Sigmoid colon (tissue), 7 donors: ENCODE data around the gene EMID1. TPM values are rescaled to one million over a fixed set of nuclear protein-coding genes. Genes with fewer than 3 reads are reported as not detected.
A peak's percentile ranks its signal among the peaks of the same experiment; 100 is the strongest.

Experiments
- DNase-seq: peaks from one replicate; pipeline ENCODE4 v3.0.0-alpha.2; 2019
- H3K27ac ChIP-seq, 4 donors: fragments of 200-600 bp; sonication (generic); one replicate each; pipeline ENCODE4 v1.5.1; 2016 to 2019; ENCODE audit warnings: mild to moderate bottlenecking in 1 of 4
- H3K27me3 ChIP-seq, 3 donors: fragments of 200-600 bp; sonication (generic); one replicate each; pipeline ENCODE4 v1.5.1; 2019; ENCODE audit warnings: mild to moderate bottlenecking in 1 of 3
- H3K36me3 ChIP-seq, 4 donors: fragments of 200-600 bp; sonication (generic); one replicate each; pipeline ENCODE4 v1.5.1; 2016 to 2019
- H3K4me1 ChIP-seq, 4 donors: fragments of 200-600 bp; sonication (generic); one replicate each; pipeline ENCODE4 v1.5.1; 2017 to 2019
- H3K4me3 ChIP-seq, 4 donors: fragments of 200-600 bp; sonication (generic); one replicate each; pipeline ENCODE4 v1.5.1; 2017 to 2019; ENCODE audit warnings: mild to moderate bottlenecking in 2 of 4, moderate library complexity in 1 of 4
- H3K9me3 ChIP-seq, 4 donors: fragments of 200-600 bp in 3 of 4; sonication (generic) in 3 of 4; one replicate each; pipeline versions ENCODE4 v1.5.1 to v1.6.1; 2013 to 2019
- CTCF ChIP-seq, 4 experiments: fragments of 450-650 bp in 3 of 4; fragments of 200-600 bp in 1 of 4; IDR thresholded peaks; one replicate each; pipeline ENCODE4 v1.5.1; 2016 to 2019; ENCODE audit warnings: antibody characterized with exemption in 4 of 4, mild to moderate bottlenecking in 3 of 4, moderate library complexity in 2 of 4
- EP300 ChIP-seq, 4 donors: sonication (generic); formaldehyde crosslinking; IDR thresholded peaks; one replicate each; pipeline ENCODE4 v1.6.1; 2017; ENCODE audit warnings: antibody characterized with exemption in 4 of 4
- POLR2A ChIP-seq, 2 donors: fragments of 450-650 bp; IDR thresholded peaks; one replicate each; pipeline ENCODE4 v1.6.1; 2016; ENCODE audit warnings: antibody characterized with exemption in 2 of 2, mild to moderate bottlenecking in 2 of 2, moderate library complexity in 2 of 2
- POLR2AphosphoS5 ChIP-seq, 4 donors: sonication (generic); formaldehyde crosslinking; IDR thresholded peaks; one replicate each; pipeline ENCODE4 v1.6.1; 2017; ENCODE audit warnings: antibody characterized with exemption in 4 of 4
- WGBS, 2 donors: extraction: QIAGEN DNeasy Blood & Tissue Kit; methylation state at CpG; one replicate each; pipeline ENCODE4 v1.1.7; 2013; 5-methylcytosine and 5-hydroxymethylcytosine counted together
- intact Hi-C: fragments of 100-400 bp; cut with DNase I; formaldehyde crosslinking; loops from one replicate; pipeline ENCODE4 v1.15.1; 2023
- polyA plus RNA-seq, 3 donors: library from polyadenylated mRNA; stranded (reverse); fragments of 200-250 nt; gene quantifications; one replicate each; pipeline ENCODE4 v1.2.3, GENCODE V29; 2013
- total RNA-seq, 4 donors: library from RNA; depleted of rRNA; stranded (reverse); fragments of >200 nt; gene quantifications; one replicate each; pipeline ENCODE4 v1.1.0, GENCODE V29; 2016
- donor health status: healthy with polysubstance abuse.
- donor health status: Bipolar disorder and iron deficiency.
- donor health status: healthy.

EMID1 gene
- total and polyA plus RNA-seq, 7 donors, result 0.27 to 5.9 (median 3.2) TPM

DNA sequence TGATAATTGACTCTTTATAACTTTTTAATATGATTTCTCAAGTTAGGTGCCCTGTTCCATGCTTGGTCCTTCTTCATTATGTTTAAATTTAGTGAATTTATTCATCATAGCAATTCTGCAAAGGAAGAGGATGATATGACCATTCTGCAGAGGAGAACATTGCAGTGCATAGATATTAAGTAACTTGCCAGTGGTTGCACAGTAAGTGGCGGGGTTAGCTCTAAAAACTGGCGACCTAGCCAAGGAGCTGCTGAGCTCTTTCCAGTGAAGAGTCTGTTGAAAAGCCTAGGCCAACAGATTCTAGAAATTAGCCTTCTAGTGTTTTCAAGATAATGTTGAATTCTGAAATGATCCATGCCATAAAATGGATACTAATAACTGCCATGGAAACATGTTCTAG is 66.9 kb downstream of the EMID1 start:
- 82 to 89% methylated on average over 2 of the region's 2 CpGs for WGBS, 2 donors
- intact Hi-C loops, result no loop called here
- no peaks in the 10 kb centered on the region for H3K27me3 ChIP-seq
- H3K9me3 ChIP-seq, result no peaks in the 10 kb centered on the region
- H3K36me3 ChIP-seq, result peaks cover 9 to 55% (median 34%) of the 10 kb centered on the region in 4 donors
- DNase-seq, result no peak
- peak overlapping the region in 1 of 4 donors; percentile 12 for H3K27ac ChIP-seq
- TF ChIP-seq CTCF (IDR thresholded peaks at IDR 0.05) (no peak), POLR2AphosphoS5 (IDR thresholded peaks at IDR 0.05) (no peak), POLR2A (IDR thresholded peaks at IDR 0.05) (no peak), EP300 (IDR thresholded peaks at IDR 0.05) (no peak)
- H3K4me3 ChIP-seq, result no peak overlapping the region
- H3K4me1 ChIP-seq, result peaks cover 0 to 81% (median 64%) of the 10 kb centered on the region in 4 donors

DNA sequence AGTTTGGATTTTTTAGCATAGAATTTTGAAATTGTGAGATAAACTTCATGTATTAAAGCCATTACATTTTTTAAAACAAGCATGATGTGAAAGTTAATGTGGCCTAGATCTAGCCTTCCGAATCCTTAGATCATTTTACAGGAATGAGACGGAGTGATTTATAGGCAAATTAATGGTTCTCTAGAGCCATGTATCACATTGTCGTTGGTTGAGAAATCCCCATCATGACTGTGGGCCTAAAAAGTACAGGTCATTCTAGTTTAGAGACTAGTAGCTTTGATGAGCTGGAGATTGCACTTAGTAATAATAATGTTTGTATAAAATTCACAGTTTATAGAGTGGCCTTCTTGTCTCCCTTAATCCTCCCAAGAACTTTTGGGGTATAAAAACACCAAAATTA is 69.5 kb downstream of the EMID1 start:
- no peak overlapping the region for H3K4me3 ChIP-seq
- intact Hi-C loops, result no loop called here
- no peaks in the 10 kb centered on the region for H3K9me3 ChIP-seq
- WGBS, 2 donors, result 50 to 69% methylated on average over 3 of the region's 3 CpGs
- H3K36me3 ChIP-seq, result peaks cover 26 to 80% (median 59%) of the 10 kb centered on the region in 4 donors
- peaks cover 0 to 71% (median 55%) of the 10 kb centered on the region in 4 donors for H3K4me1 ChIP-seq
- TF ChIP-seq EP300 (IDR thresholded peaks at IDR 0.05), result no peak
- TF ChIP-seq POLR2AphosphoS5 (IDR thresholded peaks at IDR 0.05), result no peak
- no peak for TF ChIP-seq CTCF (IDR thresholded peaks at IDR 0.05)
- no peak for TF ChIP-seq POLR2A (IDR thresholded peaks at IDR 0.05)
- no peak overlapping the region for H3K27ac ChIP-seq
- DNase-seq, result no peak
- no peaks in the 10 kb centered on the region for H3K27me3 ChIP-seq

DNA sequence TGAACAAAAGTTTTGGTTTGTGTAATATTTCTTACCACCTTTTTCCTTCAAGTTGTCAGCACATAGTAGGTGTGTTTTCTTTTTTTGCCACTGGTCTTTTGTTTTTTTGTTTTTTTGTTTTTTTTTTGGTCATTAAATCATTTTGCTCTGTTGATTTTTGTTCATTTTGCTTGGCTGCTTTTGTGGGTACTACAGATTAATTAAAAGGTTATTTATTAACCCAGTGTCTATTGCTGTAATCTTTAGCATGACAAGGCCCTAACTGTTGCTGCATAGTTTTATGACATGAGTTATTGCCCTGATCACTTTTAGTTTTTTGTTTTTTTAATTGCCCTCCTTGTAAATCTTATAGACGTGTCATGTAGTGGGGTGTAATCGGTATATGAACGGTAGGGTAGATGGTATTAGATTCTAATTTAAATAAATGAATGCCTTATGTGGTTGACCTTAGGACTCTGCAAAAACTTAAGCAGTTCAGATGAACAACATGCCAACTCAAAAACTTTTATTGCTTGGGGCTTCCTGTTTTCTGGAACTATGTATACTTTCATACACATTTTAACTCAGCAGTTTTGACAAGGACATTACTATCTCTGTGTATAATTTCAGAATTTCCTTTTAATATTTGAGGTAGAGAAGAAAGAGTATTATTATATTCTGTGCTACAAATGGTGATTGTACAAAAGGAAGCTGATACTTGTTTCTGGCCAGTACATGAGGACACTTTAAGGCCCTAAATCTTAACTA is 70.3 kb downstream of the EMID1 start:
- TF ChIP-seq EP300 (IDR thresholded peaks at IDR 0.05), result no peak
- TF ChIP-seq POLR2A (IDR thresholded peaks at IDR 0.05), result no peak
- TF ChIP-seq POLR2AphosphoS5 (IDR thresholded peaks at IDR 0.05), result no peak
- no peak for TF ChIP-seq CTCF (IDR thresholded peaks at IDR 0.05)
- Histone ChIP-seq H3K36me3 (peaks cover 26 to 89% (median 63%) of the 10 kb centered on the region in 4 donors), H3K4me1 (peaks cover 0 to 63% (median 48%) of the 10 kb centered on the region in 4 donors), H3K4me3 (no peak overlapping the region), H3K27ac (no peak overlapping the region), H3K9me3 (no peaks in the 10 kb centered on the region), H3K27me3 (no peaks in the 10 kb centered on the region)
- WGBS, 2 donors, result 19 to 61% methylated on average over 3 of the region's 3 CpGs
- intact Hi-C loops, result no loop called here
- no peak for DNase-seq

- 85 to 87% methylated on average over 1 of the region's 1 CpG for WGBS, 2 donors
- Histone ChIP-seq H3K27ac (peak overlapping the region in 1 of 4 donors; percentile 6), H3K9me3 (no peaks in the 10 kb centered on the region), H3K4me3 (no peak overlapping the region), H3K4me1 (peaks cover 0 to 43% (median 29%) of the 10 kb centered on the region in 4 donors), H3K27me3 (no peaks in the 10 kb centered on the region), H3K36me3 (peaks cover 37 to 99% (median 79%) of the 10 kb centered on the region in 4 donors)
- TF ChIP-seq POLR2A (IDR thresholded peaks at IDR 0.05) (no peak), EP300 (IDR thresholded peaks at IDR 0.05) (no peak)
- intact Hi-C loops, result no loop called here
- no peak for DNase-seq
Measured at GRCh38 chr22:29277927-29278326, 72.2 kb downstream of the EMID1 start.

GRCh38 chr22:29284196-29284595 is 78.5 kb downstream of the EMID1 start:
- intact Hi-C loops, result no loop called here
- Histone ChIP-seq H3K27ac (no peak overlapping the region), H3K27me3 (no peaks in the 10 kb centered on the region), H3K36me3 (peaks cover 46 to 100% (median 88%) of the 10 kb centered on the region in 4 donors), H3K4me3 (no peak overlapping the region), H3K4me1 (peaks cover 0 to 7% (median under 1%) of the 10 kb centered on the region in 4 donors), H3K9me3 (no peaks in the 10 kb centered on the region)
- 94 to 99% methylated on average over 3 of the region's 3 CpGs for WGBS, 2 donors
- DNase-seq, result no peak
- TF ChIP-seq EP300 (IDR thresholded peaks at IDR 0.05) (no peak), POLR2A (IDR thresholded peaks at IDR 0.05) (no peak), CTCF (IDR thresholded peaks at IDR 0.05) (no peak), POLR2AphosphoS5 (IDR thresholded peaks at IDR 0.05) (no peak)
